Measurements from ENCODE around the gene KIF16B. TPM values are rescaled to one million over a fixed set of nuclear protein-coding genes. Genes with fewer than 3 reads are reported as not detected.

KIF16B gene
- total RNA-seq, 6 donors from 2014 or later, result 18.4 to 114 (median 26.3) TPM

GRCh38 chr20:16270989-16271388, 302.3 kb downstream of the KIF16B start:
- TF ChIP-seq POLR2AphosphoS5 (IDR thresholded peaks at IDR 0.05), result no peak
- no peak for TF ChIP-seq CTCF (IDR thresholded peaks at IDR 0.05)
- TF ChIP-seq EP300 (IDR thresholded peaks at IDR 0.05), result no peak
- TF ChIP-seq POLR2A (IDR thresholded peaks at IDR 0.05), result no peak
- 83 to 85% methylated on average over 4 of the region's 4 CpGs for WGBS, 2 donors
- Histone ChIP-seq H3K9me3 (peaks cover 3 to 11% (median 6%) of the 10 kb centered on the region in 4 donors), H3K4me3 (no peak overlapping the region), H3K27me3 (no peaks in the 10 kb centered on the region), H3K36me3 (peaks cover 0 to 9% (median 3%) of the 10 kb centered on the region in 4 donors), H3K27ac (no peak overlapping the region), H3K4me1 (no peaks in the 10 kb centered on the region)
- ATAC-seq (ENCODE audit: low FRiP score in 2 of 2) (no peak), DNase-seq (no peak)

- TF ChIP-seq EP300 (IDR thresholded peaks at IDR 0.05) (no peak), POLR2A (IDR thresholded peaks at IDR 0.05) (no peak), POLR2AphosphoS5 (IDR thresholded peaks at IDR 0.05) (no peak)
- WGBS, 2 donors, result 90% methylated on average over 6 of the region's 6 CpGs
- H3K4me1 ChIP-seq, result no peaks in the 10 kb centered on the region
- DNase-seq (no peak), ATAC-seq (ENCODE audit: low FRiP score in 2 of 2) (no peak)
- H3K4me3 ChIP-seq, result no peak overlapping the region
- peaks cover 0 to 9% (median 3%) of the 10 kb centered on the region in 4 donors for H3K36me3 ChIP-seq
- H3K27me3 ChIP-seq, result no peaks in the 10 kb centered on the region
- peaks cover 5 to 14% (median 11%) of the 10 kb centered on the region in 4 donors for H3K9me3 ChIP-seq
- no peak overlapping the region for H3K27ac ChIP-seq
These were observed 302.8 kb downstream of the KIF16B start for GRCh38 chr20:16270314-16270931.

- peak in 1 of 2 donors; percentile 20 for ATAC-seq (ENCODE audit: low FRiP score in 2 of 2)
- WGBS, 2 donors, result 99 to 100% methylated on average over 4 of the region's 4 CpGs
- DNase-seq, result no peak
These were observed 305.7 kb downstream of the KIF16B start for GRCh38 chr20:16267526-16267925.

GRCh38 chr20:16265334-16265733, 307.9 kb downstream of the KIF16B start:
- no peaks in the 10 kb centered on the region for H3K36me3 ChIP-seq
- no peak overlapping the region for H3K4me3 ChIP-seq
- no peaks in the 10 kb centered on the region for H3K27me3 ChIP-seq
- ATAC-seq (ENCODE audit: low FRiP score in 2 of 2) (no peak), DNase-seq (no peak)
- peaks cover 0 to 10% (median 0%) of the 10 kb centered on the region in 4 donors for H3K4me1 ChIP-seq
- no peak overlapping the region for H3K27ac ChIP-seq
- TF ChIP-seq CTCF (IDR thresholded peaks at IDR 0.05) (no peak), POLR2A (IDR thresholded peaks at IDR 0.05) (no peak), EP300 (IDR thresholded peaks at IDR 0.05) (no peak), POLR2AphosphoS5 (IDR thresholded peaks at IDR 0.05) (no peak)
- WGBS, 2 donors, result 94 to 95% methylated on average over 4 to 5 of the region's 5 CpGs
- peaks cover 5 to 14% (median 12%) of the 10 kb centered on the region in 4 donors for H3K9me3 ChIP-seq

More at GRCh38 chr20:16267526-16267925, 305.7 kb downstream of the KIF16B start:
- Histone ChIP-seq H3K27ac (no peak overlapping the region), H3K4me1 (peaks cover 0 to under 1% (median 0%) of the 10 kb centered on the region in 4 donors), H3K27me3 (no peaks in the 10 kb centered on the region), H3K9me3 (peaks cover 5 to 14% (median 12%) of the 10 kb centered on the region in 4 donors), H3K4me3 (no peak overlapping the region), H3K36me3 (peaks cover 0 to under 1% (median 0%) of the 10 kb centered on the region in 4 donors)
- no peak for TF ChIP-seq POLR2AphosphoS5 (IDR thresholded peaks at IDR 0.05)
- TF ChIP-seq EP300 (IDR thresholded peaks at IDR 0.05), result no peak
- TF ChIP-seq POLR2A (IDR thresholded peaks at IDR 0.05), result no peak
- TF ChIP-seq CTCF (IDR thresholded peaks at IDR 0.05), result no peak

DNA sequence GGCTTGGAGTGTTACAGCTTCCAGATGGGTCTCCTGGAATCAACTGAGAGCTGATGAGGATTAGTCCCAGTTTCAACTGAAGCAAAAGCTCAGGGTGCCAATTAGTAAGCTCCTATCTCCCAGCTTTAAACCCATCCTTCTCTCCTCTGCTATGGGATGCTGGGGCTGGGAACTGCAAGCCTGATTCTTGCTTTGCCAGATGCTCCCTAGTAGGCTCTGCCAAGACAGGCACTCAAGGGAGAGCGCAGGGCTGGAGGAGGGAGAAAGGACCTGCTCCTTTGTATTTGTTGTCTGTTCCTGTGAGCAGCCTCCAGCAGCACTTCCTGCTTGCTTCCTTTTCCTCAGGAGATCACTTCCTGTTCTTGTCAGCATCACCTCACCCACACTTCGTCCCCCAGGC, 309.7 kb downstream of the KIF16B start:
- Histone ChIP-seq H3K9me3 (peaks cover 5 to 14% (median 12%) of the 10 kb centered on the region in 4 donors), H3K4me3 (no peak overlapping the region), H3K27me3 (no peaks in the 10 kb centered on the region), H3K36me3 (no peaks in the 10 kb centered on the region), H3K4me1 (peaks cover 0 to 10% (median 0%) of the 10 kb centered on the region in 4 donors), H3K27ac (no peak overlapping the region)
- TF ChIP-seq EP300 (IDR thresholded peaks at IDR 0.05) (no peak), POLR2AphosphoS5 (IDR thresholded peaks at IDR 0.05) (no peak), CTCF (IDR thresholded peaks at IDR 0.05) (no peak), POLR2A (IDR thresholded peaks at IDR 0.05) (no peak)
- WGBS, 2 donors, result 43 to 54% methylated on average over 2 of the region's 2 CpGs
- DNase-seq (no peak), ATAC-seq (ENCODE audit: low FRiP score in 2 of 2) (no peak)
